ENCODE results near the gene KLF7. TPM values are rescaled to one million over a fixed set of nuclear protein-coding genes. Genes with fewer than 3 reads are reported as not detected.
A peak's percentile ranks its signal among the peaks of the same experiment; 100 is the strongest.

KLF7 gene
- total and polyA plus RNA-seq, 2 donors (not counting 1 experiment from before 2014, with no cell fraction given), result 12.9 to 21.0 TPM

DNA sequence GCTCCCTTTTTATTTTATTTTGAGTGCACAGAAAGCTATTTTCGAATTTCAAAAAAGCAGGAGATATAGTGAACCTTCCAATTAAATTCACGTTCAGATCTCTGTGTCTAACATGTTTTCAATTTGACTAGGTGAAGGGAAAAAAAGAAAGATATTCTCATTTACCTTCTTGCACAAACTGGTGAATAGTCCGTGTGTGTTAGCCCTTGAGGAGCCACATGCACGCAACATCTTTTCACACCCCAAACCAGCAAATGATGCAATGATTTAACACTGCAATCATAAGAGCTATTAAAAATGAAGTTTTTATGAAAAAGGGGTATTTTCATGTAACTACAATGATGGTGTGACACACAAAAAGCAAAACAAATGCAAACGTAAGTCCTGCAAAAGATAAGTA is 116.6 kb downstream of the KLF7 start:
- H3K4me3 ChIP-seq (replicated peaks in 1 of 4; ENCODE audit: control extremely low read depth in 1 of 4, insufficient read depth in 1 of 4, low read depth in 3 of 4, low read length in 4 of 4), result no peak overlapping the region
- TF ChIP-seq, protein P1, sequence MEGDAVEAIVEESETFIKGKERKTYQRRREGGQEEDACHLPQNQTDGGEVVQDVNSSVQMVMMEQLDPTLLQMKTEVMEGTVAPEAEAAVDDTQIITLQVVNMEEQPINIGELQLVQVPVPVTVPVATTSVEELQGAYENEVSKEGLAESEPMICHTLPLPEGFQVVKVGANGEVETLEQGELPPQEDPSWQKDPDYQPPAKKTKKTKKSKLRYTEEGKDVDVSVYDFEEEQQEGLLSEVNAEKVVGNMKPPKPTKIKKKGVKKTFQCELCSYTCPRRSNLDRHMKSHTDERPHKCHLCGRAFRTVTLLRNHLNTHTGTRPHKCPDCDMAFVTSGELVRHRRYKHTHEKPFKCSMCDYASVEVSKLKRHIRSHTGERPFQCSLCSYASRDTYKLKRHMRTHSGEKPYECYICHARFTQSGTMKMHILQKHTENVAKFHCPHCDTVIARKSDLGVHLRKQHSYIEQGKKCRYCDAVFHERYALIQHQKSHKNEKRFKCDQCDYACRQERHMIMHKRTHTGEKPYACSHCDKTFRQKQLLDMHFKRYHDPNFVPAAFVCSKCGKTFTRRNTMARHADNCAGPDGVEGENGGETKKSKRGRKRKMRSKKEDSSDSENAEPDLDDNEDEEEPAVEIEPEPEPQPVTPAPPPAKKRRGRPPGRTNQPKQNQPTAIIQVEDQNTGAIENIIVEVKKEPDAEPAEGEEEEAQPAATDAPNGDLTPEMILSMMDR (conservative IDR thresholded peaks at IDR 0.05 in 1 of 2, IDR thresholded peaks at IDR 0.05 in 1 of 2; ENCODE audit: low read depth in 1 of 2, low read length in 2 of 2), result no peak
- no peak for TF ChIP-seq EZH2 (IDR thresholded peaks at IDR 0.05; ENCODE audit: low read length, missing control alignments)
- H3K79me2 ChIP-seq (ENCODE audit: control insufficient read depth, insufficient read depth, low read length), result no peaks in the 10 kb centered on the region
- no peaks in the 10 kb centered on the region for H3K9me3 ChIP-seq (ENCODE audit: control insufficient read depth, insufficient read depth, low read depth, low read length)
- H2AFZ ChIP-seq (ENCODE audit: low read length), result no peak overlapping the region
- no peaks in the 10 kb centered on the region for H3K4me1 ChIP-seq (ENCODE audit: control insufficient read depth, extremely low read depth, insufficient read depth, low read length)
- no peak overlapping the region for H3K4me2 ChIP-seq (ENCODE audit: extremely low read depth, insufficient read depth, low read length)
- H3K9ac ChIP-seq (ENCODE audit: insufficient read depth, low read length), result no peak overlapping the region
- H4K20me1 ChIP-seq (ENCODE audit: control insufficient read depth, extremely low read depth, insufficient read depth, low read length), result no peaks in the 10 kb centered on the region
- H3K36me3 ChIP-seq (ENCODE audit: control insufficient read depth, insufficient read depth, low read length), result no peaks in the 10 kb centered on the region
- H3K27me3 ChIP-seq (ENCODE audit: control insufficient read depth, insufficient read depth, low read length), result no peaks in the 10 kb centered on the region
- DNase-seq (ENCODE audit: low read depth in 2 of 2), result no peak
- no peak overlapping the region for H3K27ac ChIP-seq (ENCODE audit: insufficient read depth, low read length)

DNA sequence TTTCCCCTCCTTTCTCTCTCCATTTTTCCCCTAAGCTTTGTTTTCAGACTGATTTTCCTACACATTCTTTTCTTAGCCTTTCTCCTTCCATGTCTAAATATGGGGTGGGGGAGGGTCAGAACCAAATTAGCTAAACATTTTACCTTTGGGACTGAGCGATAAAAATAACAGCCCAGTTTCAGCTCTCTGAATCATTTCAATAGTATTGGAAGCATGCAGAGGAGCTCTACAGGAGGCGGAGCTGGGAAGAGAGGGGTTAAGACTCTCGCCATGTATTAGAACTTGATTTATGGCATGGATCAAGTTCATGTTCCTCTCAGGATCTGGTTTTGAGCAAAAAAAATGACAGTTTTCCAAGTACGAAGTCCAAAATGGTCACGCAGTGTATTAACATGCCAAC is 117.3 kb downstream of the KLF7 start:
- no peaks in the 10 kb centered on the region for H3K27me3 ChIP-seq (ENCODE audit: control insufficient read depth, insufficient read depth, low read length)
- TF ChIP-seq EZH2 (IDR thresholded peaks at IDR 0.05; ENCODE audit: low read length, missing control alignments), result no peak
- TF ChIP-seq, protein P1 (conservative IDR thresholded peaks at IDR 0.05 in 1 of 2, IDR thresholded peaks at IDR 0.05 in 1 of 2; ENCODE audit: low read depth in 1 of 2, low read length in 2 of 2), result no peak

DNA sequence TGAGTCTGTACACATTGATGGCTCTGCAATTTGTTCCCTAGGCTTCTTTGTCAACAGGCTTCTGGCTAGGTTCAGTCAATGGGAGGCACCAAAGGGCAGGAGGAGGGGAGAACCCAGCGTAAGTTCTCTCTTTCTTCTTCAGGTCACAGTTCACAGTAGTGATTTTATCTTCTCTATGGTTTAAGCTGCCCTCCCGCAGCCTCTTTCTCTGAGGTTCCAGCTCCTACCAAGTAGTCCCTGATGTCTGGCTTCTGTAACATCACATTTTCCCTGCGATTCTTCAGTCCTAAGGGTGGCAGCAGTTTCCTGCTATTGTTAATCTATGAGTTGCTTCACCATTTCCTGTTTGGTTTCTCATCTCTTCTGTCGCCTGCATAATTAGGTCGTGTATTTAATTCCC is 119.0 kb downstream of the KLF7 start:
- DNase-seq (ENCODE audit: low read depth in 2 of 2), result peak; percentile 22 to 23
- Histone ChIP-seq H3K4me3 (replicated peaks in 1 of 4; ENCODE audit: control extremely low read depth in 1 of 4, insufficient read depth in 1 of 4, low read depth in 3 of 4, low read length in 4 of 4) (no peak overlapping the region), H2AFZ (ENCODE audit: low read length) (no peak overlapping the region), H3K4me2 (ENCODE audit: extremely low read depth, insufficient read depth, low read length) (no peak overlapping the region), H3K9ac (ENCODE audit: insufficient read depth, low read length) (no peak overlapping the region), H3K4me1 (ENCODE audit: control insufficient read depth, extremely low read depth, insufficient read depth, low read length) (no peaks in the 10 kb centered on the region), H3K36me3 (ENCODE audit: control insufficient read depth, insufficient read depth, low read length) (no peaks in the 10 kb centered on the region), H3K79me2 (ENCODE audit: control insufficient read depth, insufficient read depth, low read length) (no peaks in the 10 kb centered on the region), H4K20me1 (ENCODE audit: control insufficient read depth, extremely low read depth, insufficient read depth, low read length) (no peaks in the 10 kb centered on the region), H3K27me3 (ENCODE audit: control insufficient read depth, insufficient read depth, low read length) (no peaks in the 10 kb centered on the region), H3K9me3 (ENCODE audit: control insufficient read depth, insufficient read depth, low read depth, low read length) (no peaks in the 10 kb centered on the region), H3K27ac (ENCODE audit: insufficient read depth, low read length) (no peak overlapping the region)
- TF ChIP-seq, protein P1 (conservative IDR thresholded peaks at IDR 0.05 in 1 of 2, IDR thresholded peaks at IDR 0.05 in 1 of 2; ENCODE audit: low read depth in 1 of 2, low read length in 2 of 2), result no peak
- TF ChIP-seq EZH2 (IDR thresholded peaks at IDR 0.05; ENCODE audit: low read length, missing control alignments), result no peak

More for the DNA sequence above, 117.3 kb downstream of the KLF7 start:
- Histone ChIP-seq H4K20me1 (ENCODE audit: control insufficient read depth, extremely low read depth, insufficient read depth, low read length) (no peaks in the 10 kb centered on the region), H3K4me3 (replicated peaks in 1 of 4; ENCODE audit: control extremely low read depth in 1 of 4, insufficient read depth in 1 of 4, low read depth in 3 of 4, low read length in 4 of 4) (no peak overlapping the region), H3K9ac (ENCODE audit: insufficient read depth, low read length) (no peak overlapping the region), H3K4me1 (ENCODE audit: control insufficient read depth, extremely low read depth, insufficient read depth, low read length) (no peaks in the 10 kb centered on the region), H3K36me3 (ENCODE audit: control insufficient read depth, insufficient read depth, low read length) (no peaks in the 10 kb centered on the region), H3K4me2 (ENCODE audit: extremely low read depth, insufficient read depth, low read length) (no peak overlapping the region), H3K9me3 (ENCODE audit: control insufficient read depth, insufficient read depth, low read depth, low read length) (no peaks in the 10 kb centered on the region), H3K27ac (ENCODE audit: insufficient read depth, low read length) (no peak overlapping the region), H2AFZ (ENCODE audit: low read length) (no peak overlapping the region), H3K79me2 (ENCODE audit: control insufficient read depth, insufficient read depth, low read length) (no peaks in the 10 kb centered on the region)
- peak in 1 of 2 donors; percentile 62 for DNase-seq (ENCODE audit: low read depth in 2 of 2)

Data from fibroblast of lung (primary cell).